BLaER1 treated with 17β-estradiol and CSF1 and Interleukin-3, amounts not matched to agents 10 nM and 100 nM (cell line): ENCODE measurements around the gene ZNF610.
"Not testable (repeated sequence)": the region's sequence is repeated elsewhere in the genome, so short reads cannot be mapped to it uniquely, and the experiment has no call there.

Experiments used
- H3K27ac ChIP-seq, 11 experiments: shearing (Covaris generic); formaldehyde crosslinking; 2 replicates each; pipeline ENCODE4 v1.8.1; 2022
- H3K27me3 ChIP-seq, 11 experiments: shearing (Covaris generic); formaldehyde crosslinking; 2 replicates each; pipeline ENCODE4 v1.8.1; 2022
- H3K36me3 ChIP-seq, 11 experiments: shearing (Covaris generic); formaldehyde crosslinking; 2 replicates each; pipeline ENCODE4 v1.8.1; 2022
- H3K4me1 ChIP-seq, 10 experiments: shearing (Covaris generic); formaldehyde crosslinking; 2 replicates each; pipeline ENCODE4 v1.8.1; 2022
- H3K4me2 ChIP-seq, 11 experiments: shearing (Covaris generic); formaldehyde crosslinking; 2 replicates each; pipeline ENCODE4 v1.8.1; 2022
- H3K4me3 ChIP-seq, 10 experiments: shearing (Covaris generic); formaldehyde crosslinking; 2 replicates each; pipeline ENCODE4 v1.8.1; 2022
- H3K9ac ChIP-seq, 11 experiments: shearing (Covaris generic); formaldehyde crosslinking; 2 replicates each; pipeline ENCODE4 v1.8.1; 2022
- H3K9me3 ChIP-seq, 11 experiments: shearing (Covaris generic); formaldehyde crosslinking; replicated peaks in 1 of 11; 2 replicates each; pipeline ENCODE4 v1.8.1; 2022
- H4K20me1 ChIP-seq, 11 experiments: shearing (Covaris generic); formaldehyde crosslinking; 2 replicates each; pipeline ENCODE4 v1.8.1; 2022
- Cebpa-rat ChIP-seq, 11 experiments: shearing (Covaris generic); IDR thresholded peaks; 2 replicates each; pipeline ENCODE4 v1.8.1; 2022

The ZNF610 gene

DNA sequence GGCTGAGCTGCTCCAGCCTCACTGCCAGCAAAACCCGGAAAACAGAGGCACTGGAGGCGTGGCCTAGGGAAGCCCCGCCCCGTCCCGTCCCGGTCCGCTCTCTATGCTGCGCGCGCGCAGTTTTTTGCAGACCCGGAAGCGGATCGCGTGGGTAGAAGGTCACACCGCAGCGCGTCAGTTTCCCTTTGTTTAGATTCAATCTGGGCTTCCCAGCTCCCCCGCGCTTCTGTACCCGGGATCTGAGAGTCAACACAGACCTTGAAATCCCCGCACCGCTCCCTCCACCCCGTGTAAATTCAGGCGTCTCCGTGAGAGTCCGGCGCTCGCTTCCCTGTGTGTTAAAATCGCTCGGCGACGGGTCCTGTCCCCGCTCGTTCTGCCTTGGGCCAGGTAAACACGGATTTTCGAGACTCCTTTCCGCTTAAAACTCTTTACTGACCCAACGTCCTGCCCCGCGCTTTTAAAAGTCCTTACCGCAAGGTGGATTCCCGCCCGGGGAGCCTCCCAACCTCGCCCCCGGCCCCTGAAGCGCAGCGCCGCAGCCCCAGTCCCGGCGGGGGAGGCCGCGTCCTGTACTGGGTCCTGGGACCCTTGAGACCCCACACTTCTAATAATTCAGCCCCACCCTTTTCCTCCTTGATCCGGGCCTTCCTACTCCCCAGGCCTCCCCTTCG lies at the start of gene ZNF610:
Gene ZNF610 (plus strand): TSS at position 127 of the 674 bp plus-strand sequence. CDS start 12,930 bp downstream, outside the sequence.
- Histone ChIP-seq H4K20me1 (no peaks in the 10 kb centered on the region), H3K36me3 (peaks cover 13 to 62% (median 48%) of the 10 kb centered on the region in 11 experiments), H3K4me1 (peaks cover 10 to 13% (median 11%) of the 10 kb centered on the region in 10 experiments; a peak in 19 of 20 replicates), H3K27me3 (no peaks in the 10 kb centered on the region), H3K27ac (peak within 1 kb of the TSS; percentile 93 to 100 (median 99)), H3K4me2 (peak within 1 kb of the TSS; percentile 81 to 94 (median 89)), H3K4me3 (peak within 1 kb of the TSS; percentile 76 to 99 (median 94)), H3K9me3 (peaks cover 45 to 71% (median 47%) of the 10 kb centered on the region in 11 experiments), H3K9ac (peak within 1 kb of the TSS; percentile 92 to 100 (median 99))
- no peak for TF ChIP-seq Cebpa-rat (IDR thresholded peaks at IDR 0.05)

DNA sequence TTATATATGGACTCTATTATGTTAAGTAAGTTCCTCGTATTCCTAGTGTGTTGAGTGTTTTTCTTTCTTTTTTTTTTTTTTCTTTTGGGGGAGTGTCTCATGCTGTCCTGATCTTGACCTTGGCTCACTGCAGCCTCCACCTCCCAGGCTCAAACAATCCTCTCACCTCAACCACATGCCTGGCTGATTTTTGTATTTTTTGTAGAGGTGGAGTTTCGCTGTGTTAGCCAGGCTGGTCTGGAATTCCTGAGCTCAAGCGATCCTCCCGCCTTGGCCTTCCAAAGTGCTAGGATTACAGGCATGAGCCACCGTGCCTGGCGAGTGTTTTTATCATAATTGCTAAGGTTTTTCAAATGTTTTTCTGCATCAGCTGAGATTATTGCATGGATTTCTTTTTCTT lies 49.8 kb upstream of the ZNF610 start:
- H3K4me2 ChIP-seq = no peak overlapping the region
- H3K27me3 ChIP-seq = no peaks in the 10 kb centered on the region
- H3K36me3 ChIP-seq = peaks cover 98 to 100% (median 100%) of the 10 kb centered on the region in 11 experiments
- no peak overlapping the region for H3K9ac ChIP-seq
- H3K9me3 ChIP-seq = peaks cover 33 to 92% (median 57%) of the 10 kb centered on the region in 11 experiments; a peak in 21 of 22 replicates
- peaks cover 0 to 37% (median 13%) of the 10 kb centered on the region in 11 experiments; a peak in 15 of 22 replicates for H4K20me1 ChIP-seq
- no peaks in the 10 kb centered on the region for H3K4me1 ChIP-seq
- TF ChIP-seq Cebpa-rat (IDR thresholded peaks at IDR 0.05) = no peak
- no peak overlapping the region for H3K4me3 ChIP-seq
- H3K27ac ChIP-seq = no peak overlapping the region

DNA sequence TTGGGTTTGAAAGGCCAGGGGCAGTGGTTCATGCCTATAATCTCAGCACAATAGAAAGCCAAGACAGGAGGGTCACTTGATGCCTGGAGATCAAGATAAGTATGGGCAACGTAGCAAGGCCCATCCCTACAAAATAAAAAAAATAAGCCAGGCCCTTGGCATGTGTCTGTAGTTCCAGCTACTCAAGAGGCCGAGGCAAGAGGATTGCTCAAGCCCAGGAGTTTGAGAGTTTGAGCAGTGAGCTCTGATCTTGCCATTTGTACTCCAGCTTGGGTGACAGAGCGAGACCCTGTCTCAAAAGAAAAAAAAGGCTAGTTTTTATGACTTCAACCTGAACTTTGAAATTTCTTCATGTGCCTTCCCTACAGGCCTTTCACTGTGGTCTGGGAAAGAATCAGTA lies 44.3 kb upstream of the ZNF610 start:
- Histone ChIP-seq H4K20me1 (peaks cover 0 to 11% (median 0%) of the 10 kb centered on the region in 11 experiments; a peak in 3 of 22 replicates), H3K27me3 (no peaks in the 10 kb centered on the region), H3K27ac (no peak overlapping the region), H3K9me3 (peaks cover 18 to 60% (median 34%) of the 10 kb centered on the region in 11 experiments; a peak in 19 of 22 replicates), H3K4me2 (no peak overlapping the region), H3K4me1 (peaks cover 5 to 10% (median 8%) of the 10 kb centered on the region in 10 experiments; a peak in 19 of 20 replicates), H3K36me3 (peaks cover 64 to 78% (median 70%) of the 10 kb centered on the region in 11 experiments), H3K4me3 (no peak overlapping the region), H3K9ac (no peak overlapping the region)
- no peak for TF ChIP-seq Cebpa-rat (IDR thresholded peaks at IDR 0.05)

- Histone ChIP-seq H3K4me1 (peaks cover 6 to 12% (median 10%) of the 10 kb centered on the region in 10 experiments), H4K20me1 (peaks cover 0 to 11% (median 0%) of the 10 kb centered on the region in 11 experiments; a peak in 3 of 22 replicates), H3K36me3 (peaks cover 54 to 66% (median 59%) of the 10 kb centered on the region in 11 experiments), H3K9me3 (peaks cover 12 to 53% (median 28%) of the 10 kb centered on the region in 11 experiments; a peak in 18 of 22 replicates)
- not testable (repeated sequence) for H3K27me3 ChIP-seq, H3K9ac ChIP-seq, H3K4me3 ChIP-seq, H3K27ac ChIP-seq, H3K4me2 ChIP-seq
These were observed 43.1 kb upstream of the ZNF610 start for GRCh38 chr19:52292946-52293345.

GRCh38 chr19:52296400-52296772 lies 39.7 kb upstream of the ZNF610 start:
- no peak for TF ChIP-seq Cebpa-rat (IDR thresholded peaks at IDR 0.05)
- H3K4me3 ChIP-seq = peak overlapping the region; percentile 76 to 97 (median 90)
- peaks cover 0 to 10% (median 0%) of the 10 kb centered on the region in 11 experiments; a peak in 3 of 22 replicates for H4K20me1 ChIP-seq
- H3K4me1 ChIP-seq = peaks cover 13 to 20% (median 17%) of the 10 kb centered on the region in 10 experiments
- H3K36me3 ChIP-seq = peaks cover 47 to 65% (median 54%) of the 10 kb centered on the region in 11 experiments
- H3K9me3 ChIP-seq = peaks cover 37 to 57% (median 47%) of the 10 kb centered on the region in 11 experiments
- H3K27ac ChIP-seq = peak overlapping the region; percentile 47 to 100 (median 73)
- peak overlapping the region; percentile 77 to 97 (median 88) for H3K4me2 ChIP-seq
- H3K9ac ChIP-seq = peak overlapping the region; percentile 80 to 100 (median 99)
- H3K27me3 ChIP-seq = no peaks in the 10 kb centered on the region

DNA sequence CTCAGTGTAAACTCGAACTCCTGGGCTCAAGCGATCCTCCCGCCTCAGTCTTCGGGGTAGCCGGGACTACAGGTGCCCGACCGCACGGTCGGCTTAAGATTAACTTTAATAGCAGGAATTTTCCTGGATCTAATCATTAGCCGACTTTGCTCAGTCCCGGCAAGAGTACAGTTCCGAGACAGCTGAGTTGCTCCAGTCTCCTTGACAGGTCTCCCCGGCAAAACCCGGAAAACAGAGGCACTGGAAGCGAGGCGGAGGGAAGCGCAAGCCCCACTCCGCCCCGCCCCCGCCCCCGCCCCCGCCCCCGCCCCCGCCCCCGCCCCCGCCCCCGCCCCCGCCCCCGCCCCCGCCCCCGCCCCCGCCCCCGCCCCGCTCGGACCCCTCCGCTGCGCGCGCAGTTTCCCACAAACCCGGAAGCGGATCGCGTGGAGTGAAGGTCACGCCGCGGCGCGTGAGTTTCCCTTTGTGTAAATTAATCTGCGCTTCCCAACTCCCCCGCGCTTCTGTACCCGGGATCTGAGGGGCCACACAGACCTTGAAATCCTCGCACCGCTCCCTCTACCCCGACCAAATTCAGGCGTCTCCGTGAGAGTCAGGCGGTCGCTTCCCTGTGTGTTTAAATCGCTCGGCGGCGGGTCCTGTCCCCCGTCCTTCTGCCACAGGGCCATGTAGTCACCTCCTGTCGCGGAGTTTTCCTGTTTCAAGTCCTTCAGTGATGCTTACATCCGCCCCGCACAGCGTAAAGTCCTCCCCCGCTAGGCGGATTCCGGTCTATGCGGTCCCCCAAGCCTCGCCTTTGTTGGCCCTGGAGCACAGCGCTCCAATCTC lies 39.1 kb upstream of the ZNF610 start, which contains the start of gene ZNF480:
Gene ZNF480 (plus strand): TSS at position 397 of the 828 bp plus-strand sequence. CDS start 3,244 bp downstream, outside the sequence.
- peak within 1 kb of the TSS; percentile 94 to 100 (median 100) for H3K27ac ChIP-seq

GRCh38 chr19:52297601-52298364 lies 38.3 kb upstream of the ZNF610 start:
- Histone ChIP-seq H4K20me1 (peaks cover 0 to 5% (median 0%) of the 10 kb centered on the region in 11 experiments; a peak in 3 of 22 replicates), H3K27me3 (no peaks in the 10 kb centered on the region), H3K4me3 (peak overlapping the region; percentile 76 to 97 (median 90)), H3K4me1 (peaks cover 13 to 20% (median 17%) of the 10 kb centered on the region in 10 experiments), H3K27ac (peak overlapping the region; percentile 94 to 100 (median 100)), H3K9ac (peak overlapping the region; percentile 95 to 100 (median 100)), H3K36me3 (peaks cover 47 to 65% (median 54%) of the 10 kb centered on the region in 11 experiments), H3K4me2 (peak overlapping the region; percentile 78 to 94 (median 88)), H3K9me3 (peaks cover 48 to 59% (median 53%) of the 10 kb centered on the region in 11 experiments)
- TF ChIP-seq Cebpa-rat (IDR thresholded peaks at IDR 0.05) = no peak

More for the DNA sequence above, 39.1 kb upstream of the ZNF610 start, which contains the start of gene ZNF480:
- Histone ChIP-seq H3K4me2 (peak within 1 kb of the TSS; percentile 85 to 97 (median 89)), H4K20me1 (peaks cover 0 to 5% (median 0%) of the 10 kb centered on the region in 11 experiments; a peak in 3 of 22 replicates), H3K9ac (peak within 1 kb of the TSS; percentile 95 to 100 (median 100)), H3K9me3 (peaks cover 43 to 58% (median 51%) of the 10 kb centered on the region in 11 experiments), H3K27me3 (no peaks in the 10 kb centered on the region), H3K4me1 (peaks cover 13 to 20% (median 17%) of the 10 kb centered on the region in 10 experiments), H3K4me3 (peak within 1 kb of the TSS; percentile 76 to 97 (median 90)), H3K36me3 (peaks cover 47 to 65% (median 54%) of the 10 kb centered on the region in 11 experiments)
- no peak for TF ChIP-seq Cebpa-rat (IDR thresholded peaks at IDR 0.05)

GRCh38 chr19:52307275-52307674 lies 28.8 kb upstream of the ZNF610 start:
- Histone ChIP-seq H4K20me1 (no peaks in the 10 kb centered on the region), H3K27ac (no peak overlapping the region), H3K4me1 (no peaks in the 10 kb centered on the region), H3K4me2 (no peak overlapping the region), H3K9ac (no peak overlapping the region), H3K27me3 (peaks cover 0 to 5% (median 0%) of the 10 kb centered on the region in 11 experiments; a peak in 1 of 22 replicates), H3K4me3 (peak overlapping the region in 8 of 10 experiments; percentile 21 to 55 (median 38); a peak in 16 of 20 replicates), H3K9me3 (peaks cover 100% of the 10 kb centered on the region in 11 experiments), H3K36me3 (peaks cover 100% of the 10 kb centered on the region in 11 experiments)
- TF ChIP-seq Cebpa-rat (IDR thresholded peaks at IDR 0.05) = no peak
